ENCODE measurements around the gene LRMDA. TPM values are rescaled to one million over a fixed set of nuclear protein-coding genes. Genes with fewer than 3 reads are reported as not detected.

Gene LRMDA
- total and polyA plus RNA-seq, 2 of the 4 experiments (the other 2 are of a cell fraction), result 0.07 TPM; not detected in 1

GRCh38 chr10:76440426-76440825 lies 1009.0 kb downstream of the LRMDA start:
- no peak overlapping the region for H4K91ac ChIP-seq (ENCODE audit: insufficient read depth, low read depth, low read length)
- no peaks in the 10 kb centered on the region; the same call in 1 of the 2 replicates for H3K27me3 ChIP-seq (ENCODE audit: control insufficient read depth, insufficient read depth, low read length)
- H3K23ac ChIP-seq (ENCODE audit: low read depth, low read length), result no peak overlapping the region
- H3K9ac ChIP-seq (ENCODE audit: low read depth, low read length), result no peak overlapping the region
- H3K79me1 ChIP-seq (ENCODE audit: low read depth in 1 of 2, low read length in 2 of 2), result no peaks in the 10 kb centered on the region
- no peak overlapping the region for H2AK9ac ChIP-seq (replicated peaks; ENCODE audit: low read depth, low read length, poor library complexity)
- H3K14ac ChIP-seq (replicated peaks; ENCODE audit: low read depth, low read length), result no peak overlapping the region
- H2BK5ac ChIP-seq (ENCODE audit: low read depth, low read length, poor library complexity, severe bottlenecking), result no peak overlapping the region
- H2BK15ac ChIP-seq (ENCODE audit: low read depth, low read length), result no peak overlapping the region
- no peak overlapping the region for H3K4me2 ChIP-seq (ENCODE audit: low read depth, low read length)
- ChIA-PET POLR2A (ENCODE audit: unreplicated experiment) (no interaction called here), CTCF (no interaction called here)
- no peak overlapping the region for H3K4me3 ChIP-seq (ENCODE audit: insufficient read depth, low read depth, low read length)
- no peak overlapping the region for H4K8ac ChIP-seq (ENCODE audit: low read depth in 2 of 2, low read length in 2 of 2)
- no peak overlapping the region for H2AFZ ChIP-seq (replicated peaks; ENCODE audit: low read length, poor library complexity)
- H3K4me1 ChIP-seq (ENCODE audit: control insufficient read depth, insufficient read depth, low read length), result peaks cover 4% of the 10 kb centered on the region; the same call in 1 of the 2 replicates
- H3K18ac ChIP-seq (ENCODE audit: low read depth, low read length), result no peak overlapping the region
- H2AK5ac ChIP-seq (ENCODE audit: low read depth, low read length), result no peak overlapping the region
- DNase-seq (no peak), ATAC-seq (ENCODE audit: low read depth) (no peak)
- H3K9me1 ChIP-seq (ENCODE audit: insufficient read depth, low read length), result no peaks in the 10 kb centered on the region
- H2BK20ac ChIP-seq (ENCODE audit: low read depth, low read length), result no peak overlapping the region
- H3K9me3 ChIP-seq (ENCODE audit: control insufficient read depth, insufficient read depth, low read length), result no peaks in the 10 kb centered on the region
- no peaks in the 10 kb centered on the region for H4K20me1 ChIP-seq (ENCODE audit: insufficient read depth, low read length)
- H3K4ac ChIP-seq (ENCODE audit: low read depth, low read length), result no peak overlapping the region
- intact Hi-C loops (cut with micrococcal nuclease), result no loop called here
- BruUV-seq (replicated peaks), result no TSS peak
- no peaks in the 10 kb centered on the region for H3K36me3 ChIP-seq (ENCODE audit: control insufficient read depth, insufficient read depth, low read length)
- H3K27ac ChIP-seq (ENCODE audit: insufficient read depth, low read length), result no peak overlapping the region
- dilution Hi-C loops (cut with HindIII; ENCODE audit: low sequenced_read_pairs, unreplicated experiment), result no loop called here
- H3K56ac ChIP-seq (ENCODE audit: extremely low read depth, insufficient read depth, low read length), result no peak overlapping the region
- no CpG with 5 or more reads among the region's 5 CpGs for WGBS, 2 experiments (ENCODE audit: extremely low coverage in 2 of 2, insufficient read length in 1 of 2)
- in situ Hi-C loops (cut with MboI; ENCODE audit: low sequenced_read_pairs), result no loop called here
- H4K5ac ChIP-seq (ENCODE audit: low read depth, low read length), result no peak overlapping the region
- H2BK120ac ChIP-seq (ENCODE audit: low read depth, low read length), result no peak overlapping the region
- TF ChIP-seq NFE2L2 (IDR thresholded peaks at IDR 0.05; ENCODE audit: low read depth, low read length) (no peak), MAFK (IDR thresholded peaks at IDR 0.05; ENCODE audit: low read depth, low read length) (no peak), SMC3 (IDR thresholded peaks at IDR 0.05; ENCODE audit: low read depth, low read length) (no peak), FOS (IDR thresholded peaks at IDR 0.05; ENCODE audit: low read depth, low read length) (no peak), BHLHE40 (IDR thresholded peaks at IDR 0.05; ENCODE audit: low read depth, low read length) (no peak), CEBPB (IDR thresholded peaks at IDR 0.05; ENCODE audit: low read depth, low read length) (no peak), RFX5 (IDR thresholded peaks at IDR 0.05; ENCODE audit: low read depth, low read length) (no peak), RAD21 (IDR thresholded peaks at IDR 0.05; ENCODE audit: low read length) (no peak), MXI1 (IDR thresholded peaks at IDR 0.05; ENCODE audit: borderline replicate concordance, low read depth, low read length) (no peak)

All from IMR-90 (cell line).